Measurements from ENCODE around the gene NCBP3. TPM values are rescaled to one million over a fixed set of nuclear protein-coding genes. Genes with fewer than 3 reads are reported as not detected.

Gene NCBP3
- total and polyA plus RNA-seq, 9 of the 15 experiments (the other 6 are each of a cell fraction or from before 2014, with no cell fraction given): 3.1 to 25.5 (median 20.5) TPM

DNA sequence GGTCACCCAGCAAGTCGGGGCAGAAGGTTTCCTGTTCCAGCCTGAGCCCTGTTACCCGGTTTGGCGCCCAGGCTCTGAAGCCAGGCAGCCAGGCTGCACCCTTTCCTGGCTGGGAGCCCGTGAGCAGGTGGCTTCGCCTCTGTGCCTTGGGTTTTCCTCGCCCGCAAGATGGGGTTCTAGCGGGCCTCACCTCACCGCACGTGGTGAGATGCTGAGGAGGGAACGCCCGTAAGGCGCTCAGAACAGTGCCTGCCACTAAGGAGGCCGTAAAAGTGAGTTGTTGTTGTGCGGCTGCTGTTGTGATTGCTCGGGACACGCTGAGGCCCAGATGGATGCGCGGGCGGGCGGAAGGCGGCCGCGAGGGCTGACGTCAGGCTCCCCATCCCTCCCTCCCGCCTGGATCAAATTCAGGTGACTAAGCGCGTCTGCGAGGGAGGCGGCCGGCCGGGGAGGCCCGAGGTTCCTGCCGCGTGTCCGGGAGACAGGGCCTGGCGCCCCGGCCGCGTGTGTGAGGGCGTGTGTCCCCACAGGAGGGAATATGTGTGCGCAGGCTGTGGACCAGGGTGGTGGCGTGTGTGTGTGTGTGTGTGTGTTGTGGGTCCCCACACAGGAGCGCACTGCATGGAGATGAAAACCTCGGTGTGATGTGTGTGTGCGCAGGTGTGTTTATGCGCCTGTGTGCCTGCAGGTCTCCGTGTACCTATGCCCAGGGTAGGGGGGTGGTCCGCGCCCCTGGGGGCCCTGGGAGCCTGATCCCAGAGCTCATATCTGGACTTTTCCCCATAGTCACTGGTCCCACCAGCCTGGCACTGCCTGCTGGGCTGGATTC lies 42.5 kb upstream of the NCBP3 start (continued):
- TF ChIP-seq EP400 (IDR thresholded peaks at IDR 0.05): peak; percentile 94

DNA sequence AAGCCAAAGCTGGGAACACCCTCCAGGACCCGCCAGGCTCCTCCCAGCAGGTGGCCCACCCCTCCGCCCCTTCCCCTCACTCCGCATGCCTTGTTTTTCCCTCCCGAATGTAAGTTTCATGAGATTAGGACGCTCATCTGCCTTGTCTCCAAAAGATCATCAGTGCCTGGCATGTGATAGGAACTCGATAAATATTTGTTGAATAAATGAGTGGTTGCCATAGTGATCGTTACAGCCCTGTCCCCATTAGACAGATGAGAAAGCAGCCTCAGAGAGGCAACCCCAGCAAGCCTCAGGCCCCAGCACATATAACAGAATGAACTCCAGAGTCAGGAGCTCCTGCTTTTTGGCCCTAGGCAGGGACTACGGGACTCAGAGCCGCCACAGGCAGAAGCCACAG lies 41.8 kb upstream of the NCBP3 start:
- H3K27me3 ChIP-seq (ENCODE audit: control insufficient read depth in 2 of 2, insufficient read depth in 2 of 2, low read length in 2 of 2): no peaks in the 10 kb centered on the region
- DNase-seq (ENCODE audit: extremely low read depth in 1 of 4, low spot score in 3 of 4) (peak in 2 of 4 experiments; percentile 36 to 43), ATAC-seq (no peak), FAIRE-seq (no peak)
- BruUV-seq (replicated peaks): no TSS peak
- intact Hi-C loops (cut with micrococcal nuclease) (no loop called here), in situ Hi-C loops (cut with MboI) (no loop called here)
- ChIA-PET POLR2A (no interaction called here), CTCF (ENCODE audit: low intra/inter-chr PET ratio) (no interaction called here)
- H3K9ac ChIP-seq (ENCODE audit: insufficient read depth in 1 of 2, low read depth in 2 of 2, low read length in 2 of 2): peak overlapping the region; percentile 79 to 83; a peak in 2 of 4 replicates
- peak overlapping the region; percentile 78; the same call in 2 of the 3 replicates for H3K27ac ChIP-seq (ENCODE audit: extremely low read depth, low read depth, low read length)
- peaks cover 36% of the 10 kb centered on the region for H3K79me2 ChIP-seq (ENCODE audit: control insufficient read depth, insufficient read depth, low read length)
- peak overlapping the region; percentile 77 for H2AFZ ChIP-seq (ENCODE audit: low read depth, low read length)
- no peaks in the 10 kb centered on the region for H3K9me1 ChIP-seq (ENCODE audit: control insufficient read depth, insufficient read depth, low read length)
- H4K20me1 ChIP-seq (replicated peaks; ENCODE audit: control insufficient read depth, insufficient read depth, low read length): no peaks in the 10 kb centered on the region
- no peaks in the 10 kb centered on the region for H3K9me3 ChIP-seq (replicated peaks; ENCODE audit: control insufficient read depth, insufficient read depth, low read depth, low read length)
- peaks cover 23% of the 10 kb centered on the region; the same call in 1 of the 3 replicates for H3K36me3 ChIP-seq (ENCODE audit: control insufficient read depth, insufficient read depth, low read length)
- WGBS (ENCODE audit: insufficient coverage, low coverage, missing lambda C conversion rate): 56% methylated on average over 5 of the region's 9 CpGs
- H3K4me1 ChIP-seq (replicated peaks in 1 of 2; ENCODE audit: control insufficient read depth in 2 of 2, insufficient read depth in 2 of 2, low read length in 2 of 2): peaks cover 26 to 60% of the 10 kb centered on the region in 2 experiments
- H3K4me3 ChIP-seq: no peak overlapping the region
- peak overlapping the region; percentile 64; the same call in 1 of the 2 replicates for H3K4me2 ChIP-seq (ENCODE audit: insufficient read depth, low read length)
- TF ChIP-seq ATF3 (IDR thresholded peaks at IDR 0.05) (no peak), ATF3 (CRISPR knock-in tag; conservative IDR thresholded peaks at IDR 0.05) (no peak), SP1 (CRISPR knock-in tag; IDR thresholded peaks at IDR 0.05) (no peak), SRSF7 (optimal IDR thresholded peaks at IDR 0.05; ENCODE audit: low read depth, low read length) (no peak), ZNF764 (CRISPR knock-in tag; IDR thresholded peaks at IDR 0.05; ENCODE audit: low read depth) (no peak), RFX1 (IDR thresholded peaks at IDR 0.05) (peak; percentile 74; the same call in 1 of the 2 replicates), SUPT5H (IDR thresholded peaks at IDR 0.05) (no peak), ZBTB5 (IDR thresholded peaks at IDR 0.05) (no peak)
- TF ChIP-seq, protein P1, sequence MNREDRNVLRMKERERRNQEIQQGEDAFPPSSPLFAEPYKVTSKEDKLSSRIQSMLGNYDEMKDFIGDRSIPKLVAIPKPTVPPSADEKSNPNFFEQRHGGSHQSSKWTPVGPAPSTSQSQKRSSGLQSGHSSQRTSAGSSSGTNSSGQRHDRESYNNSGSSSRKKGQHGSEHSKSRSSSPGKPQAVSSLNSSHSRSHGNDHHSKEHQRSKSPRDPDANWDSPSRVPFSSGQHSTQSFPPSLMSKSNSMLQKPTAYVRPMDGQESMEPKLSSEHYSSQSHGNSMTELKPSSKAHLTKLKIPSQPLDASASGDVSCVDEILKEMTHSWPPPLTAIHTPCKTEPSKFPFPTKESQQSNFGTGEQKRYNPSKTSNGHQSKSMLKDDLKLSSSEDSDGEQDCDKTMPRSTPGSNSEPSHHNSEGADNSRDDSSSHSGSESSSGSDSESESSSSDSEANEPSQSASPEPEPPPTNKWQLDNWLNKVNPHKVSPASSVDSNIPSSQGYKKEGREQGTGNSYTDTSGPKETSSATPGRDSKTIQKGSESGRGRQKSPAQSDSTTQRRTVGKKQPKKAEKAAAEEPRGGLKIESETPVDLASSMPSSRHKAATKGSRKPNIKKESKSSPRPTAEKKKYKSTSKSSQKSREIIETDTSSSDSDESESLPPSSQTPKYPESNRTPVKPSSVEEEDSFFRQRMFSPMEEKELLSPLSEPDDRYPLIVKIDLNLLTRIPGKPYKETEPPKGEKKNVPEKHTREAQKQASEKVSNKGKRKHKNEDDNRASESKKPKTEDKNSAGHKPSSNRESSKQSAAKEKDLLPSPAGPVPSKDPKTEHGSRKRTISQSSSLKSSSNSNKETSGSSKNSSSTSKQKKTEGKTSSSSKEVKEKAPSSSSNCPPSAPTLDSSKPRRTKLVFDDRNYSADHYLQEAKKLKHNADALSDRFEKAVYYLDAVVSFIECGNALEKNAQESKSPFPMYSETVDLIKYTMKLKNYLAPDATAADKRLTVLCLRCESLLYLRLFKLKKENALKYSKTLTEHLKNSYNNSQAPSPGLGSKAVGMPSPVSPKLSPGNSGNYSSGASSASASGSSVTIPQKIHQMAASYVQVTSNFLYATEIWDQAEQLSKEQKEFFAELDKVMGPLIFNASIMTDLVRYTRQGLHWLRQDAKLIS (CRISPR knock-in tag; IDR thresholded peaks at IDR 0.05): no peak
